Fibroblast of pulmonary artery (primary cell): ENCODE measurements around the gene IRGC.

Experiments used
- DNase-seq: peaks from one replicate; pipeline ENCODE4 v3.0.0-alpha.2; 2010; ENCODE audit warnings: low read depth
- H3K4me3 ChIP-seq: replicated peaks from 2 replicates; pipeline ENCODE4 v1.5.1; 2011; ENCODE audit warnings: low read depth, mild to moderate bottlenecking, control low read depth, low read length, moderate library complexity
- CTCF ChIP-seq: IDR thresholded peaks from 2 replicates; pipeline ENCODE4 v1.5.1; 2011; ENCODE audit warnings: mild to moderate bottlenecking, control low read depth, low read length, inconsistent platforms; ENCODE audit errors: missing control alignments

The IRGC gene

GRCh38 chr19:43767818-43768217 is 51.9 kb downstream of the IRGC start:
- no peak for TF ChIP-seq CTCF
- no peak overlapping the region for H3K4me3 ChIP-seq

GRCh38 chr19:43768273-43769050 is 52.6 kb downstream of the IRGC start:
- TF ChIP-seq CTCF, result no peak
- no peak for DNase-seq
- no peak overlapping the region for H3K4me3 ChIP-seq

More at GRCh38 chr19:43767818-43768217, 51.9 kb downstream of the IRGC start:
- no peak for DNase-seq

GRCh38 chr19:43769256-43769655 is 53.4 kb downstream of the IRGC start:
- no peak overlapping the region for H3K4me3 ChIP-seq
- no peak for DNase-seq
- TF ChIP-seq CTCF, result no peak
